Spinal cord (tissue), 10 donors: ENCODE data around the gene TMEM145. TPM values are rescaled to one million over a fixed set of nuclear protein-coding genes. Genes with fewer than 3 reads are reported as not detected.
"Not testable (repeated sequence)": the region's sequence is repeated elsewhere in the genome, so short reads cannot be mapped to it uniquely, and the experiment has no call there.

Source experiments
- DNase-seq, 6 donors: peaks; one replicate each; pipeline versions ENCODE4 v3.0.0 to v3.0.0-alpha.2; 2013 to 2015; ENCODE audit warnings: low spot score in 6 of 6, low read depth in 4 of 6
- H3K27ac ChIP-seq: one replicate; pipeline ENCODE4 v1.5.1; 2013; ENCODE audit warnings: low read depth, low read length, control low read depth
- H3K27me3 ChIP-seq: one replicate; pipeline ENCODE4 v1.6.1; 2013; ENCODE audit warnings: low read length; ENCODE audit not compliant: control insufficient read depth, insufficient read depth
- H3K36me3 ChIP-seq: one replicate; pipeline ENCODE4 v1.6.1; 2013; ENCODE audit warnings: low read length; ENCODE audit not compliant: control insufficient read depth, insufficient read depth
- H3K4me1 ChIP-seq: one replicate; pipeline ENCODE4 v1.6.1; 2013; ENCODE audit warnings: low read length; ENCODE audit not compliant: control insufficient read depth, insufficient read depth
- H3K4me3 ChIP-seq: one replicate; pipeline ENCODE4 v1.5.1; 2013; ENCODE audit warnings: low read depth, low read length, control low read depth
- H3K9me3 ChIP-seq: one replicate; pipeline ENCODE4 v1.6.1; 2013; ENCODE audit warnings: low read length; ENCODE audit not compliant: control insufficient read depth, insufficient read depth
- WGBS: methylation state at CpG from one replicate; pipeline ENCODE4 v1.1.5; 2013; ENCODE audit warnings: missing lambda C conversion rate; ENCODE audit not compliant: insufficient coverage; 5-methylcytosine and 5-hydroxymethylcytosine counted together
- long read RNA-seq, 4 donors: transcript quantifications; one replicate each; lab custom pipeline, GENCODE V29; 2026
- polyA plus RNA-seq, 2 donors: library from polyadenylated mRNA; unstranded; fragments of 120-200 nt; gene quantifications; one replicate each; pipeline ENCODE4 v1.2.1, GENCODE V29; 2013; ENCODE audit not compliant: insufficient read length in 2 of 2
- total RNA-seq, 2 donors: library from RNA; depleted of rRNA in 1 of 2; stranded (reverse); fragments of 120-200 nt in 1 of 2; fragments of >200 nt in 1 of 2; gene quantifications; one replicate each; pipeline versions ENCODE4 v1.2.3 to v1.2.4, GENCODE V29; 2013 to 2014
- donor health status: healthy.

TMEM145 gene
- total RNA-seq = 10 to 100 TPM; 11.5 to 40.9 TPM
- polyA plus RNA-seq = 100 to 1,000 TPM in 1 of 2 donors, 10 to 100 TPM in 1; 97.1 to 119 TPM
- long read RNA-seq, donor 1, partial matches to known transcripts = 22 of 28 reads
- long read RNA-seq, donor 1, other reads (novel, unspliced or antisense) = 5 of 28 reads
- long read RNA-seq, donor 2, partial matches to known transcripts = 14 of 19 reads
- long read RNA-seq, donor 2, other reads (novel, unspliced or antisense) = 5 of 19 reads
- long read RNA-seq, donor 3, partial matches to known transcripts = 10 of 16 reads
- long read RNA-seq, donor 3, other reads (novel, unspliced or antisense) = 5 of 16 reads
- long read RNA-seq, donor 4 = 0 reads

GRCh38 chr19:42313096-42313839 is at the start of gene TMEM145:
TMEM145 (plus strand) TSS chr19:42313309; CDS start chr19:42313377, 68 bp downstream.
- under 1% methylated on average over 67 of the region's 67 CpGs for WGBS
- Histone ChIP-seq H3K4me1 (peaks cover 28% of the 10 kb centered on the region), H3K27ac (no peak within 1 kb of the TSS), H3K36me3 (peaks cover 42% of the 10 kb centered on the region), H3K27me3 (no peaks in the 10 kb centered on the region), H3K4me3 (peak within 1 kb of the TSS; percentile 60), H3K9me3 (no peaks in the 10 kb centered on the region)
- peak in 3 of 6 donors; percentile 48 to 88 (median 86) for DNase-seq

- H3K4me1 ChIP-seq = peaks cover 23% of the 10 kb centered on the region
- H3K27me3 ChIP-seq, H3K9me3 ChIP-seq, H3K4me3 ChIP-seq, DNase-seq, H3K36me3 ChIP-seq, H3K27ac ChIP-seq: not testable (repeated sequence)
- WGBS = no CpG with 5 or more reads among the region's 4 CpGs
Measured at GRCh38 chr19:42266105-42266504, 47.0 kb upstream of the TMEM145 start.

GRCh38 chr19:42266928-42267603 is 46.0 kb upstream of the TMEM145 start:
- not testable (repeated sequence) for DNase-seq, H3K9me3 ChIP-seq, H3K27me3 ChIP-seq, H3K4me3 ChIP-seq
- Histone ChIP-seq H3K27ac (peak overlapping the region; percentile 100), H3K36me3 (peaks cover 15% of the 10 kb centered on the region), H3K4me1 (peaks cover 30% of the 10 kb centered on the region)
- 90% methylated on average over 2 of the region's 25 CpGs for WGBS

- H3K9me3 ChIP-seq = no peaks in the 10 kb centered on the region
- 4% methylated on average over 12 of the region's 13 CpGs for WGBS
- peak overlapping the region; percentile 99 for H3K4me3 ChIP-seq
- no peaks in the 10 kb centered on the region for H3K27me3 ChIP-seq
- peaks cover 22% of the 10 kb centered on the region for H3K36me3 ChIP-seq
- DNase-seq = no peak
- H3K4me1 ChIP-seq = peaks cover 30% of the 10 kb centered on the region
- peak overlapping the region; percentile 100 for H3K27ac ChIP-seq
Measured at GRCh38 chr19:42267644-42268141, 45.4 kb upstream of the TMEM145 start.

- Histone ChIP-seq H3K36me3 (peaks cover 27% of the 10 kb centered on the region), H3K9me3 (no peaks in the 10 kb centered on the region), H3K4me1 (peaks cover 30% of the 10 kb centered on the region), H3K27ac (peak overlapping the region; percentile 100), H3K4me3 (peak overlapping the region; percentile 99), H3K27me3 (no peaks in the 10 kb centered on the region)
- under 1% methylated on average over 44 of the region's 46 CpGs for WGBS
- peak; percentile 100 for DNase-seq
Measured at GRCh38 chr19:42268142-42268703, 44.9 kb upstream of the TMEM145 start.

- Histone ChIP-seq H3K27me3 (no peaks in the 10 kb centered on the region), H3K4me3 (peak within 1 kb of the TSS; percentile 99), H3K36me3 (peaks cover 34% of the 10 kb centered on the region), H3K4me1 (peaks cover 33% of the 10 kb centered on the region), H3K9me3 (no peaks in the 10 kb centered on the region), H3K27ac (peak within 1 kb of the TSS; percentile 100)
- DNase-seq = peak; percentile 100
- under 1% methylated on average over 39 of the region's 52 CpGs for WGBS
Measured at GRCh38 chr19:42268704-42269477, 44.2 kb upstream of the TMEM145 start, which contains the start of gene CIC. CIC (plus strand) TSS chr19:42269252; CDS start chr19:42271784, 2,532 bp downstream.

- Histone ChIP-seq H3K36me3 (peaks cover 42% of the 10 kb centered on the region), H3K4me1 (peaks cover 42% of the 10 kb centered on the region), H3K27ac (peak overlapping the region; percentile 89), H3K9me3 (no peaks in the 10 kb centered on the region), H3K27me3 (no peaks in the 10 kb centered on the region), H3K4me3 (peak overlapping the region; percentile 55)
- 50% methylated on average over 10 of the region's 10 CpGs for WGBS
- no peak for DNase-seq
Measured at GRCh38 chr19:42269478-42270345, 43.4 kb upstream of the TMEM145 start.

- 62% methylated on average over 12 of the region's 18 CpGs for WGBS
- peak overlapping the region; percentile 55 for H3K4me3 ChIP-seq
- H3K9me3 ChIP-seq = no peaks in the 10 kb centered on the region
- no peaks in the 10 kb centered on the region for H3K27me3 ChIP-seq
- peaks cover 49% of the 10 kb centered on the region for H3K4me1 ChIP-seq
- peaks cover 49% of the 10 kb centered on the region for H3K36me3 ChIP-seq
- H3K27ac ChIP-seq = peak overlapping the region; percentile 89
- DNase-seq = no peak
Measured at GRCh38 chr19:42270346-42271044, 42.6 kb upstream of the TMEM145 start.
